Heart right ventricle (tissue), 16 donors: ENCODE measurements around the gene LATS1. TPM values are rescaled to one million over a fixed set of nuclear protein-coding genes. Genes with fewer than 3 reads are reported as not detected.
"Not testable (repeated sequence)": the region's sequence is repeated elsewhere in the genome, so short reads cannot be mapped to it uniquely, and the experiment has no call there.

ENCODE experiments used
- ATAC-seq, 8 donors: fragments of 200-7000 bp; cut with Tn5 transposase; one replicate each; pipeline ENCODE4 v1.9.1; 2020; ENCODE audit warnings: mild to moderate bottlenecking in 8 of 8, moderate library complexity in 8 of 8, moderate number of reproducible peaks in 1 of 8
- DNase-seq, 2 donors: peaks; one replicate each; pipeline ENCODE4 v3.0.0-alpha.2; 2020
- H3K27ac ChIP-seq, 10 donors: fragments of 200-600 bp; sonication (generic) in 2 of 10; one replicate each; pipeline versions ENCODE4 v1.5.0 to v1.8.0; 2020 to 2022; ENCODE audit warnings: mild to moderate bottlenecking in 3 of 10
- H3K27me3 ChIP-seq, 7 donors: fragments of 200-600 bp; one replicate each; pipeline ENCODE4 v1.8.0; 2021 to 2022; ENCODE audit warnings: mild to moderate bottlenecking in 2 of 7
- H3K36me3 ChIP-seq, 9 donors: fragments of 200-600 bp; sonication (generic) in 1 of 9; one replicate each; pipeline versions ENCODE4 v1.5.0 to v1.8.0; 2020 to 2022; ENCODE audit warnings: mild to moderate bottlenecking in 2 of 9
- H3K4me1 ChIP-seq, 9 donors: fragments of 200-600 bp; sonication (generic) in 1 of 9; one replicate each; pipeline versions ENCODE4 v1.5.0 to v1.8.0; 2020 to 2022; ENCODE audit warnings: mild to moderate bottlenecking in 4 of 9
- H3K4me3 ChIP-seq, 10 donors: fragments of 200-600 bp; sonication (generic) in 2 of 10; one replicate each; pipeline versions ENCODE4 v1.5.0 to v1.8.0; 2020 to 2022; ENCODE audit warnings: mild to moderate bottlenecking in 7 of 10, moderate library complexity in 2 of 10
- H3K9me3 ChIP-seq, 11 donors: fragments of 200-600 bp in 10 of 11; sonication (generic) in 2 of 11; one replicate each; pipeline versions ENCODE4 v1.5.0 to v1.8.0; 2013 to 2022; ENCODE audit warnings: mild to moderate bottlenecking in 2 of 11, control low read depth in 1 of 11, moderate library complexity in 1 of 11
- WGBS, 2 donors: extraction: QIAGEN DNeasy Blood & Tissue Kit; methylation state at CpG; one replicate each; pipeline ENCODE4 v1.1.7; 2013; ENCODE audit warnings: inconsistent platforms in 1 of 2; 5-methylcytosine and 5-hydroxymethylcytosine counted together
- intact Hi-C, 10 donors: fragments of 100-400 bp; cut with DNase I; formaldehyde crosslinking; loops; one replicate each; pipeline versions ENCODE4 v1.11.1 to v1.14.2; 2022
- polyA plus RNA-seq, 2 donors: library from polyadenylated mRNA; stranded (reverse); fragments of 200-250 nt; gene quantifications; one replicate each; pipeline ENCODE4 v1.2.3, GENCODE V29; 2013
- total RNA-seq, 10 donors: library from RNA; stranded (reverse); fragmentation: NEBNext Ultra II Directional in 3 of 10; extraction: Animal tissue kit (Norgen Biotek cat#: 25700) in 3 of 10; gene quantifications; one replicate each; pipeline versions ENCODE4 v1.2.1 to v1.2.4, GENCODE V29; 2021 to 2023
- TF ChIP-seq, protein P1 (sequence below), 9 donors: fragments of 200-600 bp; sonication (generic) in 2 of 9; IDR thresholded peaks; one replicate each; pipeline versions ENCODE4 v1.5.0 to v1.8.0; 2021 to 2022; ENCODE audit warnings: antibody characterized with exemption in 9 of 9, mild to moderate bottlenecking in 5 of 9, moderate library complexity in 1 of 9
- donor health status: Arrhythmogenic right ventricular cardiomyopathy.
- donor health status: ischemic (EF 13 %, LVEDD 7.1; RV severe dilation, severe dysfunction).
- donor health status: healthy with polysubstance abuse.
- donor health status: DM: no; HTN: yes; CAD: no.
- donor health status: DM: no; HTN: no; CAD: no.
- donor health status: ischemic (EF 25% LVEDD 6.9; RV normal size, moderate dysfunction).
- donor health status: ischemic (EF 25% LVEDD 5.7; RV mildly dilated, moderate dysfunction).
- donor health status: healthy.
- donor health status: DM: yes; HTN: yes; CAD: no.
- donor health status: Ischemic cardiomyopathy.
- donor health status: ischemic (EF 35%, LVEDD 5.7; RV mildly dilated, moderate dysfunction).
- donor health status: nonischemic (EF 11% LVEDD 7.7; RV severe dilation, severe dysfunction).
- donor health status: DM: yes; HTN: yes; CAD: no.
- donor health status: PGD.
- donor health status: ischemic (EF 29% LVEDD 5.4; RV normal size, mild dysfunction).
- donor health status: nonischemic (EF 23%, LVEDD 6.1; RV moderate dilation, normal function).

The LATS1 gene
- total and polyA plus RNA-seq, 12 donors = 2.9 to 16.9 (median 12.8) TPM

- peaks cover 0 to 95% (median 7%) of the 10 kb centered on the region in 9 donors for H3K36me3 ChIP-seq
- WGBS, 2 donors = 78 to 87% methylated on average over 2 of the region's 2 CpGs
- no peak overlapping the region for H3K27ac ChIP-seq
- TF ChIP-seq, protein P1, sequence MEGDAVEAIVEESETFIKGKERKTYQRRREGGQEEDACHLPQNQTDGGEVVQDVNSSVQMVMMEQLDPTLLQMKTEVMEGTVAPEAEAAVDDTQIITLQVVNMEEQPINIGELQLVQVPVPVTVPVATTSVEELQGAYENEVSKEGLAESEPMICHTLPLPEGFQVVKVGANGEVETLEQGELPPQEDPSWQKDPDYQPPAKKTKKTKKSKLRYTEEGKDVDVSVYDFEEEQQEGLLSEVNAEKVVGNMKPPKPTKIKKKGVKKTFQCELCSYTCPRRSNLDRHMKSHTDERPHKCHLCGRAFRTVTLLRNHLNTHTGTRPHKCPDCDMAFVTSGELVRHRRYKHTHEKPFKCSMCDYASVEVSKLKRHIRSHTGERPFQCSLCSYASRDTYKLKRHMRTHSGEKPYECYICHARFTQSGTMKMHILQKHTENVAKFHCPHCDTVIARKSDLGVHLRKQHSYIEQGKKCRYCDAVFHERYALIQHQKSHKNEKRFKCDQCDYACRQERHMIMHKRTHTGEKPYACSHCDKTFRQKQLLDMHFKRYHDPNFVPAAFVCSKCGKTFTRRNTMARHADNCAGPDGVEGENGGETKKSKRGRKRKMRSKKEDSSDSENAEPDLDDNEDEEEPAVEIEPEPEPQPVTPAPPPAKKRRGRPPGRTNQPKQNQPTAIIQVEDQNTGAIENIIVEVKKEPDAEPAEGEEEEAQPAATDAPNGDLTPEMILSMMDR (IDR thresholded peaks at IDR 0.05) = no peak
- intact Hi-C loops = no loop called here
- no peak for ATAC-seq
- no peaks in the 10 kb centered on the region for H3K27me3 ChIP-seq
- no peak overlapping the region for H3K4me3 ChIP-seq
- H3K4me1 ChIP-seq = peaks cover 0 to 18% (median 5%) of the 10 kb centered on the region in 9 donors
- no peak for DNase-seq
- no peaks in the 10 kb centered on the region for H3K9me3 ChIP-seq
Observed at GRCh38 chr6:149694921-149695320, 23.0 kb downstream of the LATS1 start.

DNA sequence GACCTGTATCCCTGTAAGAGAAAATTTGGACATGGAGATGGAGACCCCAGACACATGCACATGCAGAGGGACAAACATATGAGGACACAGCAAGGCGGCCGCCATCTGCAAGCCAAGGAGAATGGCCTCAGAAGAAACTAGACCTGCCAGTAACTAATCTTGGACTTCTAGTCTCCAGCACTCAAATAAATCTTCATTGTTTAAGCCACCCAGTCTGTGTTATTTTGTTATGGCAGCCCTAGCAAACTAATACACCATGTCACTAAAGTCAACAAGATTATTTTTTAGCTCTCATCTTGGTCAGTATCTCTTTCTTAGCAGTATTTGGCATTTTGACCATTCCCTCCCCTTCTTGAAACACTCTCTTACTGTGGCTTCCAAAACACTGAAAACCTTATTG lies 26.7 kb downstream of the LATS1 start:
- ATAC-seq = no peak

DNA sequence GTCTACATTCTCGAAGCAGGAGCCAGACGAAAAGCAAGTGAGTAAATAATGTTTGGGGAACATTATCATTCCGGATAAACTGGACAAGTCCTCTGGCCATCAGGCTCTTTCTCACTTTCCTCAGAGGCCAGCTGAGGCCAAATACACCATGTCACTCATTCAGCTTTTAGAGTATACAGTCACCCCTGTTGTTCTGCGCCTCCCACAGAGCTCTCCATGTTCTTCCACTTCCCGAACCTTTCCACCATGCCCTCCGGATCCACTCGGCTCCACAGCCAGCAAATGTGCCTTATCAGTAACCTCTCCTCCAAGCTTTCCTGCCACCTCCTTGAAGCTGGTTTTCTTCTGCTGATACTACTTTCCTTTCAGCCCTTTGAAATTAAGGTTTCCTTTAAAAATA lies 31.7 kb downstream of the LATS1 start:
- H3K36me3 ChIP-seq = peaks cover 0 to 85% (median 30%) of the 10 kb centered on the region in 9 donors
- TF ChIP-seq, protein P1 (IDR thresholded peaks at IDR 0.05) = no peak
- 61 to 63% methylated on average over 7 of the region's 7 CpGs for WGBS, 2 donors
- no peaks in the 10 kb centered on the region for H3K27me3 ChIP-seq
- ATAC-seq = peak in 4 of 8 donors; percentile 21 to 68 (median 46)
- peaks cover 0 to 16% (median 5%) of the 10 kb centered on the region in 9 donors for H3K4me1 ChIP-seq
- peak in 1 of 2 donors; percentile 6 for DNase-seq
- intact Hi-C loops = no loop called here
- H3K9me3 ChIP-seq = no peaks in the 10 kb centered on the region
- peak overlapping the region in 3 of 10 donors; percentile 20 to 28 (median 26) for H3K27ac ChIP-seq
- no peak overlapping the region for H3K4me3 ChIP-seq

More for the DNA sequence above, 26.7 kb downstream of the LATS1 start:
- H3K9me3 ChIP-seq = no peaks in the 10 kb centered on the region
- H3K4me1 ChIP-seq = peaks cover 0 to 8% (median 0%) of the 10 kb centered on the region in 9 donors
- no peak overlapping the region for H3K4me3 ChIP-seq
- peaks cover 0 to 83% (median 7%) of the 10 kb centered on the region in 9 donors for H3K36me3 ChIP-seq
- no peak overlapping the region for H3K27ac ChIP-seq
- TF ChIP-seq, protein P1 (IDR thresholded peaks at IDR 0.05) = no peak
- 98% methylated on average over 2 of the region's 2 CpGs for WGBS, 2 donors
- intact Hi-C loops = no loop called here
- DNase-seq = no peak
- H3K27me3 ChIP-seq = no peaks in the 10 kb centered on the region

- 67 to 77% methylated on average over 4 of the region's 4 CpGs for WGBS, 2 donors
- no peak overlapping the region for H3K4me3 ChIP-seq
- intact Hi-C loops = no loop called here
- H3K27ac ChIP-seq = peak overlapping the region in 9 of 10 donors; percentile 21 to 79 (median 56)
- DNase-seq = peak in 1 of 2 donors; percentile 19
- H3K27me3 ChIP-seq = no peaks in the 10 kb centered on the region
- ATAC-seq = peak; percentile 42 to 94 (median 83)
- peaks cover 0 to 80% (median 35%) of the 10 kb centered on the region in 9 donors for H3K36me3 ChIP-seq
- H3K9me3 ChIP-seq = no peaks in the 10 kb centered on the region
- H3K4me1 ChIP-seq = peaks cover 0 to 23% (median 5%) of the 10 kb centered on the region in 9 donors
- TF ChIP-seq, protein P1 (IDR thresholded peaks at IDR 0.05) = no peak
Observed at GRCh38 chr6:149683256-149683859, 34.5 kb downstream of the LATS1 start.

DNA sequence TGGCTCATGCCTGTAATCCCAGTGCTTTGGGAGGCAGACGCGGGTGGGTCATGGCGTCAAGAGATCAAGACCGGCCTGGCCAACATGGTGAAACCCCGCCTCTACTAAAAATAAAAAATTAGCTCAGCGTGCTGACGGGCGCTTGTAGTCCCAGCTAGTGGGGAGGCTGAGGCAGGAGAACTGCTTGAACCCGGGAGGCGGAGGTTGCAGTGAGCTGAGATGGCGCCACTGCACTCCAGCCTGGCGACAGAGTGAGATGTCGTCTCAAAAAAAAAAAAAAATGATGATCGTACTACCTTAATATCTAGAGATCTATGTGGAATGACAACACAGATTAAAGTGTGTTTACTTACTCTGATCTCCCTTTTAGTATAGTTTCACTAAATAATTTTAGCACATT lies 36.1 kb downstream of the LATS1 start:
- peak overlapping the region in 4 of 10 donors; percentile 1 to 55 (median 32) for H3K27ac ChIP-seq
- H3K27me3 ChIP-seq, H3K4me3 ChIP-seq, DNase-seq, H3K9me3 ChIP-seq, intact Hi-C loops, ATAC-seq: not testable (repeated sequence)
- peaks cover 0 to 23% (median 5%) of the 10 kb centered on the region in 9 donors for H3K4me1 ChIP-seq
- peaks cover 0 to 81% (median 37%) of the 10 kb centered on the region in 9 donors for H3K36me3 ChIP-seq
- 94% methylated on average over 14 of the region's 14 CpGs for WGBS, 2 donors
